Measurements from ENCODE around the gene SH3RF3.

- TF ChIP-seq GATA2 (IDR thresholded peaks at IDR 0.05; ENCODE audit: low read depth, low read length) (no peak), GATA3 (IDR thresholded peaks at IDR 0.05; ENCODE audit: low read depth, low read length) (no peak)
Measured at GRCh38 chr2:109333414-109334210, 204.6 kb downstream of the SH3RF3 start.
